GM21381 (cell line): ENCODE data around the gene SND1.

ENCODE experiments used
- ATAC-seq: cut with Tn5 transposase; IDR thresholded peaks from one replicate; pipeline ENCODE4 v1.9.1; 2021; ENCODE audit warnings: mild to moderate bottlenecking, moderate library complexity; ENCODE audit not compliant: unreplicated experiment

Gene SND1

DNA sequence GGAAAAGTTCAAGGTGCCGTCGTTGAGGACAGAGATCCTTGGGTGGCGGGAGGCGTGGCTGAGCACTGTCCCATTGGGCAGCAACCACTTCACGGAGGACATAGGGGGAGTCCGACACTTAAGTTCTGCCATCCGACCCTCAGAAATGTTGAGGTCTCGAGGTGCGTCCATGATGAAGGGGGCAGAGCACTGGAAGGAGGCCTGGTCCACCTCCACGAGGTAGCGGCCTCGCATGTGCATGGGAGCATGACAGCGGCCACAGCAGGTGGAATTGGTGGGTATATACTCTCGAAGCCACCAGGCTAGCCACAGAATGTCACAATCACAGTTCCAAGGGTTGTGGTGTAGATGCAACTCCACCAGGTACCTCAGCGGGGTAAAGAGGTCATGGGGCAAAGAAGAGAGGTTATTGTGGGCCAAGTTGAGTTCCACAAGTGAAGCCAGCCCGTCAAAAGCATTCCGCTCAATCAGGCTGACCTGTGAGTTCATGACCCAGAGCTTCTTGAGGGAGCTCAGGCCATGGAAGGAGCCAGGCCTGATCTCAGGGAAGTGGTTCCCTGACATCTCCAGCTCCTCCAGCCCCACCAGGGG lies 377.5 kb downstream of the SND1 start:
- ATAC-seq = no peak

DNA sequence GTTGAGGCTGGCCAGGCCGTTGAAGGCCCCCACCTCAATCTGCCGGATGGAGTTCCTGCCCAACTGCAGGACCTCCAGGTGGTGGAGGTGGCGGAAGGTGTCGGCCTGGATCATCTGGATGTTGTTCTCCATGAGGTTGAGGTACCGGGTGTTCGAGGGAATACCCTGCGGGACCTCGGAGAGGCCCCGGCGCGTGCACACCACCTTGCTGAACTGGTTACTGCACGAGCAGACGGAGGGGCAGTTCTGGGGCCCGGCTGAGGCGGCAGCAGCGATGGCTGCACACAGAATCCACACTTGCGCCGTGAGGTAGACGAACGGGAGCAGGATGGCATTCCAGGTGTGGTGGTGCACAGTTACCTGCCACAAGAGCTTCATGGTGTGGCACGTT lies 378.3 kb downstream of the SND1 start:
- ATAC-seq = no peak

DNA sequence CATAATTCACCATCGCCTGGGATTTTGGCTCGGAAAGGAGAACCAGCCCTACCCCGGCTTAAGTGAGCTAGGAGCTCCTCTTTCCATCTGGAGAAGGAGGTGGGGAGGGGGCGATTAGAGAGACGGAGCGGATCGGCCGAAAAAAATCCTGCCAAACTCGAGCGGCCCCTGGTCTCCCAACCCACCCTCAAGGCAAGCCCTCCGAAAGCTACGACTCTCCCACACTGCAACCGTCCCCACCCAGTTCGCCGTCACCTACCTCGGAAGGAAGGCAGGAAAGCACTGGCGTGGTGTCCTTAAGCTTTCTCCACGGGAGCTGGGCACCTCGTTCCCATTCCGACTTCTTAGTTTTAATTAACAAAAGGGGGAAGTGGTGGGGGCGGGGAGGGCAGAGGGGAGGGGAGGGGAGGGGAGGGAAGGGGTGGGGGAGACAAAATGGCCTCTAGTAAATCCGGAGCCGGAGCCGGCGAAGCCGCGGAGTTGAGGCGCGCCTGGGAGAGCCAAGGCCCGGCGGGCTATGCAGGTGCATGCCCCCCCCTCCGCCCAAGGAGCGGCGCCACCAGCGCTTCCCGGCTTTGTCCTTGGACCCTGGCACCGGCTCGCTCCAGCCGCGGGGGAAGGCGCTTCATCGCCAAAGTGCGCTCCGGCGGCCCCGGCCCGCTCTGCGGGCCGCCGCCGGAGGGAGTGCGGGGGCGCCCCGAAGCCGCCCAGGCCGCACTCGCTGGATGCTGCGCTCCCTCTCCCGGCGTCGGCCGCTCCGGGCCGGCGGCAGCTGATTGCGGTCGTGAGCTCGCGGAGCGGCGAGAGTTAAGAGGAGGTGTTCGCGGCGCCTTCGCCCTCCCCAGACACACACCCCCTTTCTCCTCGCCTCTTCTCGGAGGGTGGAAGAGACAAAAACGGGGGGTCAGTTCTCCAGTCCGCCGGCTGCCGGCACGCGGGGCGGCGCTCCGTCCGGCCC lies 378.9 kb downstream of the SND1 start, which contains the start of gene LRRC4:
TSS of gene LRRC4 (minus strand) at position 784 of the 958 bp plus-strand sequence. CDS start 797 bp downstream, outside the sequence.
- peak; percentile 25 for ATAC-seq

DNA sequence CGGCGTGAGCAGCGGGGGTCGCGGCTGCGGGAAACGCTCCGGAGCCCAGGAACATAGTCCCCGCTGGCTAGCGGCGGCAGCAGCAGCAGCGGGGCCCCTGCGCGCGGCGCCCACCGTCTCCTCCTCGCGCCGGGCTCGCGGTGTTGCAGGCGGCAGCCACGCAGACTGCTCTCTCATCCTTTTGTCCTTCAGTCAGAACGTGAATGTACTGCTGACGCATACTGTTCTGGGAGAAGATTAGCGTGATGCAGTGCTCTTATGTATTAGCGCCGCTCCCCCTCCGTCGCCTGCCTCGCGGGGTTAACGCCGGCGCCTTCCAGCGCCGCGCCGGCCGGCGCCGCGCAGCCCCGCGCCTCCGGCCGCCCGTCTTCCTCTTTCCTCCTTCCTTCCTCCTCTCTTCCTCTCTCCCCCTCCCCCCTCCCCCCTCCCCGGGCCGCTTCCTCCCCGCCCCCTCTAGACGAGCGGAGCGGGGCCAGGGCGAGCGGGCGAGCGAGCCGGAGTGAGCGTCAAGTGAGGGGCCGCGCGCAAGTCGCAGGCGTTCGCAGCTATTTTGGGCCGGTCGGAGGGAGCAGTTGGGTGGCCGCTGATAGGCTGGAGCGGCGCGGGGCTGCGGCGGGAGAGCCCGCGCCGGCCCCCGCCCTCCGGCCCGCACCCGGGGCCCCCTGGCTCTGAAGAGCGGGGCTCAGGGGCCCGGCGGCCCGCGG lies 380.1 kb downstream of the SND1 start:
- peak; percentile 48 for ATAC-seq

DNA sequence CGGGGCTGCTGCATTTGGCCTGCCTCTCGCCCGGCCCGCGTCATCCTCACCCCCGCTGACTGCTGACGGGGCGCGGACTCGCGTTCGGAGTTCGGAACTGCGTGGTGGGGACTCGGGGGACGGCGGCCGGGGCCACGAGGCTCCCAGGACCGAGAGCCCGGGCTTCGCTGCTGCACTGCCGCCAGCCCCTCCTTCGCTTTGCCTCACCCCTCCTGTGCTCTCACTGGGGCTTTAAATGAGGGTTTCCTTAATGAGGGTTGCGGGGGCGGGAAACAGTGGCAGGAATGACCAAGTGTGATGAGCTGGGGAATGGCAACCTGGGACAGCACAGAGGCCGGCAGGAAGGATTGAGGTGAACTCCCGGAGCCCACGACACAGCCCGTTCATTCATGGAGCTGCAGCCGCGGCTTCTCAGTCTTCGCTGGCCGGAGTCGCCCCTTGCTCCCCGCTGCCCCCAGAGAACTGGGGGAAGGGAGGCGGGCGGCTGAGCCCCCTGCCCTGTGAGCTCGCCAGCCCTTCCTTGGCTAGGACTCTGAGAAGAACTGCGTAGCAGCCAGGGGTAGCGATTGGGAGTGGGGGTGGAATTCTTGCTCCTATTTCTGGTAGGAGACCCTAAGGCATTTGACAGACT lies 380.7 kb downstream of the SND1 start:
- ATAC-seq = no peak

DNA sequence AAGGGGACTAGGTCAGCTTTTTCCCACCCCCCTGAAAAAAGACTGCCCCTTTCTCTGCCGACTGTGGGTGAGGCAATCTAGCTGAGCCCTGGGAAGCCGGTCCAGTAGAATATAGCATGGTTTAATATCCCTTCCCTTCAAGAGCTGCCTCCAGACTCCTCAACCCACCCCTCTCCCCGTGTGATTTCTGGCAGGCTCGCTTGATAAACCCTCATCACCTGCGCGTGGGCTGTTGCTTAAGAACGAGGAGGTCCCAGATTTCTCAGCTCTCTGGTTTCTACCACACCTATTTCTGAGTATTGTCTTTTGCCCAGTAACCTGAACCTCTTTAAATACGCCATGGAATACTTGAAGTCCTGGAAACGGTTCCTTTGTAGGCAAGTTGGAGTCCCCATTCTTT lies 381.3 kb downstream of the SND1 start:
- no peak for ATAC-seq

DNA sequence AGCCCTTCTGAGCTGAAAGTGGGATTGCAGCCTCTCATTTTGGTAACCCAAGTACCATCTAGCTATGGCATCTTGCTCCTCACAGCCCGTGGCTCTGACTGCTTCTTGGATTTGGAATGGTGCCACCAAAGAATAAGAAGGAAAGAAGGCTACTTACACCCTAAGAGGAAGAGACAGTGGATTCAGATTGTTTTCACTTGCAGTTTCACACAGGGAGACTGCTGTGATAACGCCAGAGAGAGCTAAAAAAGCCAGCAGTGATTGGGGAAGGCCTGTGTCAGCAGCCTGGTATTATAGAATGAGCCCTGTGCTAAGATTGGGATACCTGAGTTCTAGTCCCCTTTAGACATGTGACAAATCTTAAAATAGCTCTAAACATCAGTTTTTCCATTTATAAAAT lies 382.8 kb downstream of the SND1 start:
- no peak for ATAC-seq

DNA sequence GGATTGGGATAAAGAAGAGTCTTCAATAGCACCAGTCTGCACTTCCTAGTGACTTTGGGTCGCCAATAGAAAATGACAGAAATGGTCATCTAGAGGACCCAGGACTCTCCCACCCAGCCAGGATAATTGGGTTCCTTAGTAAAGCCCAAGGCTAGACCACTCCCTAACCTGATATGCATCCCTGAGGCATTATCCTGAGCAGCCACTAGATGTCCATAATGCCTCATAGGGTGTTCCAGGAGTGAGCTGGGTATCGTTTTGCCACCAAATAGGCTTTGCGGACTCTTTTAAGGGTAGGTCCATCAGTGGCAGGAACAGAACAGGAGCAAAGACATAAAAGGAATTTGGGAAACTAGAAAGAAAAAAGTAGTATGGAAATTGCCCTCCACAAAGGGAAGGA lies 383.7 kb downstream of the SND1 start:
- ATAC-seq = no peak

DNA sequence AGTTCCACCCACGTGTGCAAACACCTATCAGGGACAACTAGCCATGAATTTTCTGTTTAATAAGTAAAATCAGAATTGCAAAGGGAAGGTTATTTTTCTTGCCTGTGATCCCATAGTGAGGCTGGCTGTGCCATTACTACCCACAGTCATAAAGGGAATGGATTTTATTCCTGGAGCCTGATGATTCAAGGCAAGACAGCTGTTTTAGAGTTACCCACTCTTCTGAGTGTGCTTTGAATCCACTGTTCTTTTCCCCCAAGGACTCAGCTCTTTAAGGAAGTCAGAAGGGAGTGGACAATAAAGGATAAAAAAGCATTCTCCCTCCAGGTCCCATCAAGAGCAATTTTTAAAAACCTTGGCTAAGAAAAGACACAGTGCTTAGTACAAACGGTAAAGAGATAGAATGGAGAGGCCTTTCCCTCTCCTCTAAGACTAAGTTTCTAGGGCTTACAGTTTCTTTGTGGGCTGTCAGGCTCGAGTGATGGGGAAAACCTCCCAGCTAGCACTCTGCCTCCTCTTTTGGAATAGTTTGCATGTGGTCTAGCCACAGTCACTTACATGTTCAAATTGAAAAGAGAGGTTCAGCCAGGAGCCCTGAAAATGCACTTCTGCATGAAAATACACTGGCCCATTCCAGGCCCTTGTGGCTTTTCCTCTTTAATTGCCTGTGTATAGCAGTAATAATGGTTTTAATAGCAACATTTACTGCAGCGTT lies 384.4 kb downstream of the SND1 start:
- ATAC-seq = no peak

DNA sequence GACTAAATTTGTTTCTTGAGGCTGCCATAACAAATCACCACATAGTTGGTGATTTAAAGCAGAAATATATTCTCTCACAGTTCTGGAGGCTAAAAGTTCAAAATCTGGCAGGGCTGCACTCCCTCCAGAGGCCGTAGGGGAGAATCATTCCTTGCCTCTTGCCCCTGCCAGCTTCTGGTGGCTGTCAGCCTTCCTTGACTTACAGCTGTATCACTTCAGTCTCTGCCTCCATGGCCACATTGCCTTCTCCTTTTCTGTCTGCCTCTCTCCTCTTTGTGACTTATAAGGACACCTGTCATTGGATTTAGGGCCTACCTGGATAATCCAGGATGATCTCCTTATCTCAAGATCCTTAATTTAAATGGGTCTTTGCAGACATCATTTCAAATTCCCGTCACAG lies 385.1 kb downstream of the SND1 start:
- no peak for ATAC-seq

DNA sequence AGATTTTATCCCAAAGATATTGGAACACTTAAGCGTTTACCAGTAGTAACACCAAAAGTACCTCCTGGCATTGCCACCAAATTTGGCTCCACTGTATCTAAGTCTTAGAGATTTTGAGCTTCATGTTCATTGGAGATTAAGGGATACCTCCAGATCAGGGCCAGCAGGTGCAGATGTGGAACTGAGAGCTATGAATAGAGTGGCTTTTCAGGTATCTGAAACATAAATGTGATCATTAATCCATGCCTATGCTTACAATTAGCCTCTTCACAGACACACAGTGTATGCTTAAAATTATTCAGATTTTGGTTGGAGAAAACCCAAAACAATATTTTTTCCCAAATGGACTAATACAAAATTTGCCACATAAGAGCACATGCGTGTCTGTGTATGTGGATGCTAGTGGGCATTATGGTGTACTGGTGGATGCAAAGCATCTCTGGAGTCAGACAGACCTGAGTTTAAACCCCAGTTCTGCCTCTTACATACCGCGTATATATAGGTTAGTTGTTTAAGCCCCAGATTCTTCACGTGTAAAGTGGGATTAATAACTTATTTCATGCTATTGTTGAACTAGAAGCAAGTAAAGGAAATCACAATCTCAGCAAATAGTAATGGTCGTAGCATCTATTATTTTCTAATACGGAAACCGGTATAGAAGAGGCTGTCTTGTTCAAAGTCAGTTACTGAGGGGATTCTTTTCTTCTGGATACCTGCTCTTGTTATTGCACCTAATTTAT lies 386.1 kb downstream of the SND1 start:
- peak; percentile 42 for ATAC-seq

DNA sequence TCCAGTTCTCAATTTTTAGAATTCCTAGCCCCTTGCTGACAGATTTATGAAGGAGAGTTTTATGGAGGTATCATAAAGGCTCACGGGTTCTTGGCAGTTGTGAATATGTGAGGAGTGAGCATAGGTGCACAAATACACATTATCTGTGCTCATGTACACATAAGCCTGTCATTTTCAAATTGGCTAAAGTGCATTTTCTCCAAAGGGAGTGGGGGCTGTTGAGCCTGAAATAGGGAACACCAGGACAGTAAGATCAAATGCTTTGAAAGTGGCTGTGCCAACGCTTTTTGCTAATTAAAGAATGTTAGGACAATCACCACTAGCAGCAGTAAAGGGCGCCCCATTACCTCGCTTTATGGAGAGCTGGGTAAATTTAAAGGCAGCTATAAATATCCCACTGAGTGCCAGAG lies 387.6 kb downstream of the SND1 start:
- ATAC-seq = no peak

DNA sequence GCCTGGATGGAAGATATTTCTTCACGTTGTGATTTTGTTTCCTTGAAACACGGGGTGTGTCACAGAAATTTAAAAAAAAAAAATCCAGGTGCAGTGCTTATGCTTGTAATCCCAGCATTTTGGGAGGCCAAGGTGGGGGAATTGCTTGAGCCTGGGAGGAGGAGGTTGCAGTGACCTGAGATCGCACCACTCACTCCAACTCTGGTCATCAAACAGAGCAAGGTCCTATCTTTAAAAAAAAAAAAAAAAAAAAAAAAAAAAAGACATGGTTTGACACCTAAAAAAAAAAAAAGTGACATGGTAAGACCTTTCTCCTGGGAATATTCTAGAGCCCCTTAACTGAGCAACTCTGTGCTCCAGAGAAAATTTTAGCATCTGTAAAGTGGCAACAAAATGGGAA lies 388.2 kb downstream of the SND1 start:
- no peak for ATAC-seq

DNA sequence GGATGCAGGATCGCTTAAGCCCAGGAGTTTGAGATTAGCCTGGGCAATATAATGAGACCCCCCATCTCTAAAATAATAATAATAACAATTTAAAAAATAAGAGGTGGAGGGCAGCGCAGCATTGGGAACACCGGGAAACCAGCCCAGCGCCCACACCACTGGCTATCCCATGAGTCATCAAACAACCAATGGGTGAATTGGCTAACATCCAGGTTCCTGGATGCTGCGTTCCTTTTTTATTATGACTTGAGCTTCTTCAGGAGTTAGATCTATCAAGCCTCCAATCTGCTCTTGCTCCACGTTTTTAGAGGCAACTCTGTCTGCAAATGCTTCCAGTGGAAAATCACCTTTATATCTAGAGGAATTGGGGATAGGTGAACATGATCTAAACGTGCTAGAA lies 389.2 kb downstream of the SND1 start:
- no peak for ATAC-seq

DNA sequence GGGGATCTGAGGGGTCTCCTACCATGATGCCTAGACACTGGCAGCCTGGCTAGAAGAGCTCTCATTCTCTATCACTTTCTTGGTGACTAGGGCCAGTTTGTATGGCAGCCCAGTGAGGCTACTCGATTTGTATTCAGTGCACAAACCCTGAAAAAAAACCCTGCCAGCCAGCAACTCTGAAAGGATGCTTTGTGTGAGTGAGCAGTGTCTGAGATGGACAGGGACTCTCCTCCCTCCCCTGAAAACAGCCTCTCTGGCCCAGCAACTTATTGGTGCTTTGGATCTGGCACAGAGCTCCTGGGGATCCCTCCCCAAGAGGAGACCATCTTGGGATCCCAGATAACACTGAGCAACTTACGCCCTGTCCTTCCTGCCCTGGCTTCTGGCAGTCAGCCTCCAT lies 390.0 kb downstream of the SND1 start:
- no peak for ATAC-seq

DNA sequence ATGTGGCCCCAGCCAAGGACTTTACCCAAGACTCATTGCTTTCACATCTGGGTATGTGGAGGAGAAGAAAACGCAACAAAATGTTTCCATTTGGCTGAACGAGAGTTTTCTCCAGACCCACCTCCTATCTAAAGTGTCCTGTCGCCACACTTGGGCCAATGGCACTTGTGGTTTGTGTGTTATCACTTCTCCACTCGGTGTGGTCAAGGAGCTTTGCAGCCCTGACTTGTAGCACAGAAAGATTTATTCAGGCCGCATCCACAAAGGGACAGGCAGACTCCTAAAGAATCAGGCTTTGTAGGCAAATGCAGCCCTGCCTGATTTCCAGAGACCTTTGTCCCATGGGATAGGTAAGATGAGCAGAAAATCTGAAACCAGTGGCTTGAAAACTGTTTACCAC lies 392.1 kb downstream of the SND1 start:
- ATAC-seq = no peak

DNA sequence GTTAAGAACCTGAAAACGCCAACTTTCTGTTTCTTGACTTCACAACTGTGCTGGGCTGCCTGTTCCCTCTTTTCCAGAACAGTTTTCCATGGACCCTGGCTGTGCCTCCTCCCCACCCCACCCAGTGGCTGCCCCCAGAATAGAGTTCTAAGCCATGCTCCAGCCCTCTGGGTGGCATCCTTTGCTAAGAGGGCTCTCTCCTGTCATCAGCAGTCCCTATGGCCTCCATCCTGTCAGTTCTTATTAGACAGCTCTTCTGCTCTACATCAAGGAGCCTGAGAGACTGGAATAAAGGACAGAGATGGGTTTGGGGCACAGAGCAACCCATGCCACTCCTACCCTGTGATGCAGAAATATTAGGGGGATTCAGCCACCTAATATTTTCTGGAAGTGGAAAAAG lies 393.2 kb downstream of the SND1 start:
- no peak for ATAC-seq

DNA sequence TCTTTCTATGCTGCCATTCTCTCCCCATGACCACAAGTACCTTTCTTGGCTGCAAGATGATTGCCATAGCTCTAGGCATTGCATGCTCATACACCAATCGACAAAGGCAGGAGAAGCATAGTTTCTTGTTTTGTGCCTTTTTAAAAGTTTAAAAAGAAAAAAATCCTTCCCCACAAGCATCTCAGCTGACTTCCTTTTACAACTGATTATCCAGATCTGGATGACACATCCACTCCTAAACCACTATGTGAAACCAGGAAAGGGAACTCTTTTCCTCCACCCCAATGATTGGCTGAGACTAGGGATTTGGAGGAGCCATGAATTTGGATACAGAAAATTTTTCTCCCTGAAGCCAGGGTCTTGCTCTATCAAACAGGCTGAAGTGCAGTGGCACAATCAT lies 393.8 kb downstream of the SND1 start:
- no peak for ATAC-seq

DNA sequence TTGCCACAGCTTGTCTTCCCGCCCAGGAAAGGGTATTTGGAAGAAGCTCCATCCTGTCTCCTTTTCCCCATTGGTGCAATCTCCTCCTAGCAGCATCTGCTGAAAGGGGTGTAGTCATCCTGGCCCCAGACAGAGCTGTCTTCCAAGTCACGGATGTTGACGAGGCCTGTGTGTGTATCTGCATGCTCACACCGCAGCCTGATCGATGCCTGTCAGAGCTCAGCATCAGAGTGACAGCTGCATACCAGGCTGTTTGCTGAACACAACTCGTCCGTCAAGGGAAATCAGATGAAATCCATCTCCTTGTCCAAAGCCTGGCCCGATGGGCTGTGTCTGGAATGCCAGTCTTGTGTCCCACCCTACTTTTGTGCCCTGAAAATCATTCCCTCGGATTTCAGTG lies 400.4 kb downstream of the SND1 start:
- no peak for ATAC-seq

DNA sequence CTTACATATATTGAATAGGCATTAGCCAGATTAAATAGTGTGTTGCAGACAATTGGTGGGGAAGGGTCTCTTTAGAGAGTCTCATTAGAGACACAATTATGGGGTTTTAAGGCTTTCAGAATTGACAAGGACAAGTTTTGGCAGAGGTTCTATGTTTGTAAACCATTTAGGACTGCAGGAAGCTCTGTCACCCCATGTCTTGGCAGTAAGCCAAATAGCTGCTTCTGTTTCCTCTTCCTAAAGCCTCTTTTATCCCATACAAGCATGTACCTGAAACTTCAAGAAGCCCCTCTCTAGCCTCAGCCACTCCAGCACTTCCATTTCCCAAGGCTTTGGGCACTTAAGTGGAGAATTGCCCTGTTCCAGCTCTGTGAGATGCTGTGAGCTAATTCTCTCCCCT lies 401.0 kb downstream of the SND1 start:
- ATAC-seq = no peak
